ENCODE data around the gene NR0B1. TPM values are rescaled to one million over a fixed set of nuclear protein-coding genes. Genes with fewer than 3 reads are reported as not detected.

Gene NR0B1
- total and polyA plus RNA-seq, 4 donors = 0.03 TPM; not detected in 3

Other genes starting within 250 kb of the NR0B1 start
- not detected for gene MAGEB2, start 93.8 kb downstream of the NR0B1 start, total RNA-seq
- not detected for gene MAGEB2, start 93.8 kb downstream of the NR0B1 start, polyA plus RNA-seq
- gene MAGEB3, start 78.7 kb downstream of the NR0B1 start, total RNA-seq = not detected
- gene MAGEB3, start 78.7 kb downstream of the NR0B1 start, polyA plus RNA-seq = not detected
- not detected for gene MAGEB4, start 67.4 kb downstream of the NR0B1 start, total RNA-seq
- gene MAGEB4, start 67.4 kb downstream of the NR0B1 start, polyA plus RNA-seq = not detected
- not detected for gene MAGEB1, start 62.2 kb downstream of the NR0B1 start, total RNA-seq
- gene MAGEB1, start 62.2 kb downstream of the NR0B1 start, polyA plus RNA-seq = not detected